Duodenal mucosa (tissue), 2 donors: ENCODE results near the gene LDB2.

Experiments used
- H3K27ac ChIP-seq: one replicate; pipeline ENCODE4 v1.7.0; 2013; ENCODE audit warnings: low read depth, low read length
- H3K27me3 ChIP-seq, 2 donors: one replicate each; pipeline ENCODE4 v1.7.0; 2013; ENCODE audit warnings: low read length in 2 of 2, control low read depth in 1 of 2; ENCODE audit not compliant: insufficient read depth in 2 of 2, control insufficient read depth in 1 of 2
- H3K36me3 ChIP-seq, 2 donors: one replicate each; pipeline ENCODE4 v1.7.0; 2013; ENCODE audit warnings: low read length in 2 of 2, control low read depth in 1 of 2; ENCODE audit not compliant: insufficient read depth in 2 of 2, control insufficient read depth in 1 of 2
- H3K4me1 ChIP-seq, 2 donors: one replicate each; pipeline ENCODE4 v1.7.0; 2013; ENCODE audit warnings: low read length in 2 of 2, control low read depth in 1 of 2; ENCODE audit not compliant: insufficient read depth in 2 of 2, control insufficient read depth in 1 of 2
- H3K4me3 ChIP-seq, 2 donors: one replicate each; pipeline ENCODE4 v1.7.0; 2013; ENCODE audit warnings: low read length in 2 of 2, low read depth in 1 of 2
- H3K9ac ChIP-seq, 2 donors: one replicate each; pipeline ENCODE4 v1.7.0; 2013; ENCODE audit warnings: low read length in 2 of 2, low read depth in 1 of 2
- H3K9me3 ChIP-seq, 2 donors: one replicate each; pipeline ENCODE4 v1.7.0; 2013; ENCODE audit warnings: low read length in 2 of 2, control low read depth in 1 of 2; ENCODE audit not compliant: control insufficient read depth in 1 of 2

LDB2 gene

DNA sequence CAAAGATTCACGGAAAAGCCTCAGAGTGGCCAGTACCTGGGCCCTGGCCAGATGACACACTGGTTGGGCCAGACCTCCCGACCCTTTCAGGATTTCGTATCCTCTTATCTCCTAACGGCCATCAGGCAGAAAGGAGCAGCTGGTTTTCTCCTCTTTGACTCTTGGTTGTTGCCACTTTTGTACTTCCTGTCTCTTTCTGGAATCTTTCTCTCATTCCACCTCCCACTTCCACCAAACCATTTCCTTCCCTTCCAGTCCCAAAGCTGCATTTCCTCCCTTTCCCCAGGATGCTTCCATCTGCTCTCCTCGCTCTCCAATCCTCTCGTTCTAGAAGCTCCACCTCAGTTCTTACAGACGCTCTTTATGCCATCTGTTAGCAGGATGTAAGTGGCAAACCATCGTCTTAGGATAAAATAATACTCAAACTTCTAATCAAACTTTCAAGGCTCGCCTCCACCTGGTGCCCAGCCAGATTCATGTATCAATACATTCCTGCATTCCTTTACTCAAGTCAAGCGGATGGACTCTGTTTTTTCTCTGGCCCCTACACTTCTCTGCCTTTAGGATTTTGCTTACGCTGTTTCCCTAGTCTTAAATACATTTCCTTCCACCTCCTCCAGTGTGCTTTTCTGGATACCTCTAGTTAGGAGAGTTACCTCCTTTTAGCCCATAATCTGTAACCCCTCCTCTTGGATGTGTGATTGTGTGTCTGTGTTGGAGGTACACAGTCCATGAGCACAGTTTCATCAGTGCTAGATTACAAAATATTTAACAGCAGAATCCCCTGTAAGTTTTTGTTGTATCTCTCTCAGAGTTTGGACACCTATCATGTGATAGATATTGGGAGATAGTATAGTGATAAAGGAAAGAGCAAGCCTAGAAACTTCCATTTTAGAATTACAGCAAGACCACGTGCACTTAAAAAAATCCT, 70.4 kb downstream of the LDB2 start:
- Histone ChIP-seq H3K27ac (no peak overlapping the region), H3K4me3 (no peak overlapping the region)

GRCh38 chr4:16827045-16827444, 71.4 kb downstream of the LDB2 start:
- H3K4me3 ChIP-seq, result no peak overlapping the region
- no peaks in the 10 kb centered on the region for H3K9me3 ChIP-seq
- no peak overlapping the region for H3K27ac ChIP-seq
- H3K4me1 ChIP-seq, result no peaks in the 10 kb centered on the region
- no peaks in the 10 kb centered on the region for H3K36me3 ChIP-seq
- H3K9ac ChIP-seq, result no peak overlapping the region
- H3K27me3 ChIP-seq, result no peaks in the 10 kb centered on the region

More for the DNA sequence above, 70.4 kb downstream of the LDB2 start:
- H3K36me3 ChIP-seq, result no peaks in the 10 kb centered on the region
- no peak overlapping the region for H3K9ac ChIP-seq
- H3K4me1 ChIP-seq, result no peaks in the 10 kb centered on the region
- no peaks in the 10 kb centered on the region for H3K9me3 ChIP-seq
- no peaks in the 10 kb centered on the region for H3K27me3 ChIP-seq

DNA sequence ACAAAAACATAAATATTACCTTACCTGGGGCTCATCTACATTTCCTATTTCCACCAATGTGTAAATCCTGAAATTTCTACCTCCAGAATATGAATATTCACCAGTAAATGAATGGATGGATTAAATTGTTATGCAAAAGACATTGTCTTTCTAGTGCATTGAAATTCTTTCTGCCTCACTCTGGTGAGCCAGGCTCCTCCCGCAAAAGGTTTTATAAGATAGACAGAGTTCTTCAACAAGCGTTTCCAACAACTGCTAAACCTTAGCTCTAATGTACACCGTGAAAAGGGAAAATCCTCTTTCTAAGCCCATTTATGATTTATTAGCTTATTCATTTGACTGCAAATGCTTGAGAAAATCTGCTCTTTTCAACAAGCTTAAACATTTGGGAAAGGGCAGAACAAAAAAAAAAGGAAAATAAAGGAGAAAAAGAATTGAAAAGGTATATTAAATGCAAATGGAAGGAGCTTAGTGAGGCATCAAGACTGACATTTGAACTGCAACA, 72.0 kb downstream of the LDB2 start:
- H3K9ac ChIP-seq, result no peak overlapping the region
- H3K9me3 ChIP-seq, result no peaks in the 10 kb centered on the region
- no peak overlapping the region for H3K4me3 ChIP-seq
- no peaks in the 10 kb centered on the region for H3K27me3 ChIP-seq
- no peak overlapping the region for H3K27ac ChIP-seq
- no peaks in the 10 kb centered on the region for H3K4me1 ChIP-seq
- no peaks in the 10 kb centered on the region for H3K36me3 ChIP-seq

DNA sequence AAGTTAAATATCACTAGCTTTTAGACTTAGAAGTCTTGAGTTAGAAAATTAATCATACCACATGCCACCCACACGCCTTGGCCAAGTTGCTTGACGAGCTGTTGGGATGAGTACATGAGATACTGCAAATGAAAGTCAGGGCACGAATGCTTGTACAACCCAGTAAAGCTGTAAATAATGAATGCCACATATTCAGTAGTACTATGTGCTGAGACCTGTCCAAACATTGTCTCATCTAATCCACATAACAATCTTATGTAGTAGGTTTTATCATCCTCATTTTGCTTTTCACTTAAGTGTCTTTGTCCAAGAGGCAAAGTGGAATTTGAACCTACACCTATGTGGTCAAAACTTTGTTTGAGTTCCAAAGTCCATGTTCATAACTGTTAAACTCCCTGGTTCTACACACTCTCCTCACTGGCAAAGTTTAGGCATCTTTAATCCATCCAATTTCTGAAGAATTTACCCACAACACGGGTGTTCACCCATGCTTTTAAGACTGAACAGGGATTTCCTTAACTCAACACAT, 74.1 kb downstream of the LDB2 start:
- no peak overlapping the region for H3K27ac ChIP-seq
- no peaks in the 10 kb centered on the region for H3K9me3 ChIP-seq
- no peaks in the 10 kb centered on the region for H3K27me3 ChIP-seq
- no peaks in the 10 kb centered on the region for H3K4me1 ChIP-seq
- H3K36me3 ChIP-seq, result no peaks in the 10 kb centered on the region
- no peak overlapping the region for H3K4me3 ChIP-seq
- H3K9ac ChIP-seq, result no peak overlapping the region

DNA sequence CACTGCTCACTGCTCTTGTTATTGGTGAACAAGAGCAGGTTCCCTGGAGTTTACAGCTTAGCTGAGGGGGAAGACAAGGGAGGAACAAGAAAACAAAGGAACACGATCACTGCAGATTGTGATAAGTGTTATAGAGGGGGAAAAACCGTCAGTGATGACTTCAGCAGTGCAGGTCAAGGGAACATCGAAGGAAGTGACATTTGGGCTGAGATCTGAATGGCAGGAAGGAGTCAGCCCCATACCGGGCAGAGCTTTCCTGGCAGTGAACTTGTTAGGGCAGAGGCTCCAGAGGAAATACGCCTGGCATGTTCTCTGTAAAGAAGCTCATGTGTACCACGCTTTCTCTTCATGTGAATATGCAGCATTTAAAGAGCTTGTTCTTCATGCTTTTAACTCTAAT, 78.1 kb downstream of the LDB2 start:
- Histone ChIP-seq H3K36me3 (no peaks in the 10 kb centered on the region), H3K4me3 (no peak overlapping the region), H3K9me3 (no peaks in the 10 kb centered on the region), H3K4me1 (no peaks in the 10 kb centered on the region), H3K27me3 (no peaks in the 10 kb centered on the region), H3K9ac (no peak overlapping the region), H3K27ac (no peak overlapping the region)

GRCh38 chr4:16819652-16820051, 78.8 kb downstream of the LDB2 start:
- no peak overlapping the region for H3K27ac ChIP-seq
- no peak overlapping the region for H3K4me3 ChIP-seq
- H3K36me3 ChIP-seq, result no peaks in the 10 kb centered on the region
- no peaks in the 10 kb centered on the region for H3K27me3 ChIP-seq
- no peaks in the 10 kb centered on the region for H3K9me3 ChIP-seq
- no peak overlapping the region for H3K9ac ChIP-seq
- no peaks in the 10 kb centered on the region for H3K4me1 ChIP-seq

GRCh38 chr4:16818005-16818404, 80.4 kb downstream of the LDB2 start:
- Histone ChIP-seq H3K4me3 (no peak overlapping the region), H3K9me3 (no peaks in the 10 kb centered on the region), H3K27me3 (no peaks in the 10 kb centered on the region), H3K36me3 (no peaks in the 10 kb centered on the region), H3K4me1 (no peaks in the 10 kb centered on the region), H3K9ac (no peak overlapping the region), H3K27ac (no peak overlapping the region)

- Histone ChIP-seq H3K27ac (no peak overlapping the region), H3K4me3 (no peak overlapping the region), H3K9me3 (no peaks in the 10 kb centered on the region), H3K27me3 (no peaks in the 10 kb centered on the region), H3K36me3 (no peaks in the 10 kb centered on the region), H3K4me1 (no peaks in the 10 kb centered on the region), H3K9ac (no peak overlapping the region)
Measured at GRCh38 chr4:16817286-16817685, 81.2 kb downstream of the LDB2 start.

- Histone ChIP-seq H3K27ac (no peak overlapping the region), H3K27me3 (no peaks in the 10 kb centered on the region), H3K9me3 (no peaks in the 10 kb centered on the region), H3K9ac (no peak overlapping the region), H3K4me1 (no peaks in the 10 kb centered on the region), H3K36me3 (no peaks in the 10 kb centered on the region), H3K4me3 (no peak overlapping the region)
Measured at GRCh38 chr4:16814361-16814760, 84.1 kb downstream of the LDB2 start.

DNA sequence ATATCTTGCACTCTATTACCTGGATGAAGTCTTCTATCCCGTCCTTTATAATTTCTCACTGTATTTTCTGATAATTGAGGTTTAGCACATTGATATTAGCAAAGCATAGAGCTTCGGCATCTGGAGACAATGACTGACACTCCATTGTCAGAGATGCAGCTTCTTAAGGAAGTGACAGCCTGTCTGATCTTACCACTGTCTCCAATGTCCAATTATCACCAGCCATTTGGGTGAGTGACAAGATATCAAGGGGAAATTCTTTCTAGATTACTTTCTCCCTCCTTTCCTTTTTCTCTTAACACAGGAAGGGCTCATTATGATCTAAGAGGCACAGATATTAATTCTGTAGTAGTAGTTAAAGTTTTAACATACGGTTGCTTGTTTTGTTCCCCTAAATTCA, 86.4 kb downstream of the LDB2 start:
- no peak overlapping the region for H3K9ac ChIP-seq
- no peaks in the 10 kb centered on the region for H3K4me1 ChIP-seq
- no peaks in the 10 kb centered on the region for H3K36me3 ChIP-seq
- no peaks in the 10 kb centered on the region for H3K9me3 ChIP-seq
- no peak overlapping the region for H3K27ac ChIP-seq
- H3K27me3 ChIP-seq, result no peaks in the 10 kb centered on the region
- no peak overlapping the region for H3K4me3 ChIP-seq
